Prostate gland (tissue), 2 donors: Measurements from ENCODE around the gene ABCA13. TPM values are rescaled to one million over a fixed set of nuclear protein-coding genes. Genes with fewer than 3 reads are reported as not detected.

Experiments used
- DNase-seq: peaks from one replicate; pipeline ENCODE4 v3.0.0-alpha.2; 2019; ENCODE audit warnings: low spot score
- H3K27ac ChIP-seq, 2 donors: fragments of 200-600 bp; sonication (generic); 2 replicates each; pipeline ENCODE4 v1.5.1; 2017 to 2019
- H3K27me3 ChIP-seq: fragments of 200-600 bp; sonication (generic); replicated peaks from 2 replicates; pipeline ENCODE4 v1.5.1; 2019; ENCODE audit not compliant: insufficient read depth
- H3K36me3 ChIP-seq, 2 donors: fragments of 200-600 bp; sonication (generic); 1 replicate in 1 of 2; 2 replicates in 1 of 2; pipeline versions ENCODE4 v1.5.1 to v1.8.1; 2017 to 2019
- H3K4me1 ChIP-seq: fragments of 200-600 bp; sonication (generic); replicated peaks from 2 replicates; pipeline ENCODE4 v1.5.1; 2019
- H3K4me3 ChIP-seq, 2 donors: fragments of 200-600 bp; sonication (generic); 2 replicates each; pipeline ENCODE4 v1.5.1; 2017 to 2019
- H3K9me3 ChIP-seq: fragments of 200-600 bp; sonication (generic); 2 replicates; pipeline ENCODE4 v1.5.1; 2017
- POLR2A ChIP-seq: fragments of 450-650 bp; IDR thresholded peaks from one replicate; pipeline ENCODE4 v1.6.1; 2016; ENCODE audit warnings: antibody characterized with exemption, mild to moderate bottlenecking
- POLR2AphosphoS5 ChIP-seq: sonication (generic); formaldehyde crosslinking; IDR thresholded peaks from one replicate; pipeline ENCODE4 v1.6.1; 2017; ENCODE audit warnings: antibody characterized with exemption
- WGBS: methylation state at CpG from one replicate; pipeline ENCODE4 v1.1.5; 2018; 5-methylcytosine and 5-hydroxymethylcytosine counted together
- intact Hi-C: fragments of 100-400 bp; cut with DNase I; formaldehyde crosslinking; loops from one replicate; pipeline ENCODE4 v1.14.2; 2022
- total RNA-seq, 2 donors: library from RNA; depleted of rRNA; stranded (reverse); fragments of >200 nt; gene quantifications; one replicate each; pipeline ENCODE4 v1.1.0, GENCODE V29; 2016
- TF ChIP-seq, protein P1 (sequence below), 4 experiments: fragments of 200-600 bp in 2 of 4; fragments of 450-650 bp in 2 of 4; sonication (generic) in 2 of 4; IDR thresholded peaks; 1 replicate in 3 of 4; 2 replicates in 1 of 4; pipeline ENCODE4 v1.5.1; 2016 to 2019; ENCODE audit warnings: antibody characterized with exemption in 4 of 4, mild to moderate bottlenecking in 2 of 4, moderate library complexity in 2 of 4

Gene ABCA13
- total RNA-seq, 2 donors from 2014 or later, result 0.14 to 3.5 TPM

DNA sequence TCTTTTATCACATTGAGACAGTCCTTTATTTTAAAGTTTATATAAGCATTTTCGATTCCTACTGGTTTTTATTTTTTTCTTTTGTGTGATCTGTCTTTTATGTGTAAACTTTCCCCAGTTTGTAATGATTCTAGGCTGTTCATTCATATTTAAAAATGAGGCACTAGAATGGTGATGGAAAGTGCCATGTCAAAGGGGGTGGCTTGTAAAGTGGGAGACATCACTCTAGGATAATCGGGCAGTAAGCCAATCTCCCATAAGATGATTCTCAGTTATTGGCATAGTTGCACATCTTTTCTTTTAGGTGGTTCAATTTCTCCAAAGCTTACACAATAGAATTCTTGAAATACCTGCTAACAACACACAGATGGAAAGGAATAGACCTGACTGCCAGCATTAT is 90.4 kb downstream of the ABCA13 start:
- Histone ChIP-seq H3K4me1 (no peaks in the 10 kb centered on the region), H3K4me3 (no peak overlapping the region), H3K27ac (no peak overlapping the region), H3K36me3 (no peaks in the 10 kb centered on the region), H3K9me3 (no peaks in the 10 kb centered on the region), H3K27me3 (no peaks in the 10 kb centered on the region)
- WGBS, result 75% methylated on average over 2 of the region's 2 CpGs
- TF ChIP-seq POLR2A (no peak), POLR2AphosphoS5 (no peak)
- TF ChIP-seq, protein P1, sequence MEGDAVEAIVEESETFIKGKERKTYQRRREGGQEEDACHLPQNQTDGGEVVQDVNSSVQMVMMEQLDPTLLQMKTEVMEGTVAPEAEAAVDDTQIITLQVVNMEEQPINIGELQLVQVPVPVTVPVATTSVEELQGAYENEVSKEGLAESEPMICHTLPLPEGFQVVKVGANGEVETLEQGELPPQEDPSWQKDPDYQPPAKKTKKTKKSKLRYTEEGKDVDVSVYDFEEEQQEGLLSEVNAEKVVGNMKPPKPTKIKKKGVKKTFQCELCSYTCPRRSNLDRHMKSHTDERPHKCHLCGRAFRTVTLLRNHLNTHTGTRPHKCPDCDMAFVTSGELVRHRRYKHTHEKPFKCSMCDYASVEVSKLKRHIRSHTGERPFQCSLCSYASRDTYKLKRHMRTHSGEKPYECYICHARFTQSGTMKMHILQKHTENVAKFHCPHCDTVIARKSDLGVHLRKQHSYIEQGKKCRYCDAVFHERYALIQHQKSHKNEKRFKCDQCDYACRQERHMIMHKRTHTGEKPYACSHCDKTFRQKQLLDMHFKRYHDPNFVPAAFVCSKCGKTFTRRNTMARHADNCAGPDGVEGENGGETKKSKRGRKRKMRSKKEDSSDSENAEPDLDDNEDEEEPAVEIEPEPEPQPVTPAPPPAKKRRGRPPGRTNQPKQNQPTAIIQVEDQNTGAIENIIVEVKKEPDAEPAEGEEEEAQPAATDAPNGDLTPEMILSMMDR (IDR thresholded peaks at IDR 0.05), result no peak
- DNase-seq, result no peak
- intact Hi-C loops, result no loop called here

DNA sequence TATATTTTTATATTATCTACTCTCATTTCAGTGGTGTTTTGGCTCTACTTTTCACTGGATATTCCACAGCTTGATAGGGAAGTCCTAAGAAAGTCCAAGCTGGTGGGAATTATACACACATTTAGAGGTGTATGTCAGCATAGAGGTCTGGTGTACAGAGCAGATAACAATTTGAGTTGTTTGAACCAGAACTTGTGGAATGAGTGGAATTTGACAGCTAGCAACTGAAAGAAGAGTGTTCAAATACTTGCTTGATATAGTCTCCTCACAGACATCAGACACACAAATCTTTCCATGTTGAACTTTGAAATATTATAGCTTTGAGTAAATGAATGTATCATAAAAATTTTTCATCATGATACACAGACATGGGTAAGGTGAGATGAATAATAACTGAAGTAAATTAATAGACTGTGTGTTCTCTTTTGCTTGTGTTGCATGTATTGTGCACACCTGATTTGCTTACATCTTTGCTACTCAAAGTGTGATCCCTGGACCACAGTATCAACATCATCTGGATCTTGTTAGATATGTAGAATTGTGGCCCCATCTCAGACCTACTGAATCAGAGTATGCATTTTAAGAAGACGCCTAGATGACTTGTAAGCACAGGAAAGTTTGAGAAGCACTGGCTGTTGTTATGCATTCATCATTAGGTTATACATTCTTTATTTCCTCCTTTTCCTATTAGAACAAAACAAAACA is 91.5 kb downstream of the ABCA13 start:
- Histone ChIP-seq H3K4me1 (no peaks in the 10 kb centered on the region), H3K9me3 (no peaks in the 10 kb centered on the region), H3K27ac (no peak overlapping the region), H3K4me3 (no peak overlapping the region), H3K36me3 (no peaks in the 10 kb centered on the region), H3K27me3 (no peaks in the 10 kb centered on the region)
- intact Hi-C loops, result no loop called here
- TF ChIP-seq, protein P1 (IDR thresholded peaks at IDR 0.05), result no peak
- no peak for TF ChIP-seq POLR2A
- no peak for TF ChIP-seq POLR2AphosphoS5
- 82% methylated on average over 1 of the region's 1 CpG for WGBS
- no peak for DNase-seq

DNA sequence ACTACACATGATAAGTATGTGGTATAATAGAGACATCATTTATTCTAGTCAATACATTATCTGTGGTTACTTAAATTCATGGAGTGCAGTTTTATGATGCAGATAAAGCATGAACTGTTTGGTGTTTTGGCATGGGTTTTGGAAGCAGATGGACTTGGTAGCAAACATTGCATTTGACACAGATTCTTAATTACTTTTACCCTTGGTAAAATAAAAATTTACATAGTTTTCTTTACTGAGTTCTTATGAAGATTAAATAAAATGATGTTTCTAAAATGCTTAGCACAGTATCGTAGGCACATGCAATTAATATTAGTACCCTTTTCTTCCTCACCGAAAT is 92.0 kb downstream of the ABCA13 start:
- Histone ChIP-seq H3K36me3 (no peaks in the 10 kb centered on the region), H3K4me1 (no peaks in the 10 kb centered on the region), H3K4me3 (no peak overlapping the region), H3K27ac (no peak overlapping the region), H3K27me3 (no peaks in the 10 kb centered on the region), H3K9me3 (no peaks in the 10 kb centered on the region)
- DNase-seq, result no peak
- TF ChIP-seq, protein P1 (IDR thresholded peaks at IDR 0.05), result no peak
- TF ChIP-seq POLR2AphosphoS5 (no peak), POLR2A (no peak)
- 97% methylated on average over 2 of the region's 2 CpGs for whole genome bisulfite sequencing
- intact Hi-C loops, result no loop called here

DNA sequence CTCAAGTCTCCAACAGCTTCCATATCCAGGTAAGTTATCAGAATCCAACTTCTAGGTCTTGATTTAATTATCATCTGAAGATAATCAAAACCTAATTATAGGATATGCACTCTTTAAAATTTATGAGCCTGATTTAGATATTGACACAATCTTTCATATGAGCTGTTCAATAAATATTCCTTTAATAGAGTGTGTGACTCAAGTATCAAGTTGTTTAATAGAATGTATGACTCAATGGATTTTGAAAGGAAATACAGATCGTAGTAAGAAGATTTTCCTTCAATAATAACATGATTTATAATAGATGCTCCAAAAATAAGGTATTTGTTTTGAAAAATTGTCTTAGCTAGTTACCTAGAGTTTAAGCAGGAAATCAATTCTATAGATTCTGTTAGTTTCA is 97.8 kb downstream of the ABCA13 start:
- Histone ChIP-seq H3K4me3 (no peak overlapping the region), H3K27ac (no peak overlapping the region), H3K4me1 (no peaks in the 10 kb centered on the region), H3K36me3 (no peaks in the 10 kb centered on the region), H3K9me3 (no peaks in the 10 kb centered on the region), H3K27me3 (no peaks in the 10 kb centered on the region)
- intact Hi-C loops, result no loop called here
- 79% methylated on average over 1 of the region's 1 CpG for WGBS
- DNase-seq, result no peak
- TF ChIP-seq POLR2AphosphoS5 (no peak), POLR2A (no peak)
- TF ChIP-seq, protein P1 (IDR thresholded peaks at IDR 0.05), result no peak

DNA sequence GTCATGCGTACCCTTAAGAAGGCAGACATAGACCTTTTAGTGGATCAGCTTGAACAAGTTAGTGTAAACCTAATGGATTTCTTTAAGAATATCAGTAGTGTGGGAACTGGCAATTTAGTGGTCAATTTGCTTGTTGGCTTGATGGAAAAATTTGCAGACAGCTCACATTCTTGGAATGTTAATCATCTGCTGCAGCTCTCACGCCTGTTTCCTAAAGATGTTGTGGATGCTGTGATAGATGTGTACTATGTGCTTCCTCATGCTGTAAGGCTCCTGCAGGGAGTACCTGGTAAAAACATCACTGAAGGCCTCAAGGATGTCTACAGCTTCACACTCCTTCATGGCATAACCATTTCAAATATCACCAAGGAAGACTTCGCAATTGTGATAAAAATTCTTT is 103.4 kb downstream of the ABCA13 start:
- intact Hi-C loops, result no loop called here
- Histone ChIP-seq H3K27ac (no peak overlapping the region), H3K4me3 (no peak overlapping the region), H3K27me3 (no peaks in the 10 kb centered on the region), H3K9me3 (no peaks in the 10 kb centered on the region), H3K36me3 (no peaks in the 10 kb centered on the region), H3K4me1 (no peaks in the 10 kb centered on the region)
- DNase-seq, result no peak
- TF ChIP-seq POLR2A (no peak), POLR2AphosphoS5 (no peak)
- TF ChIP-seq, protein P1 (IDR thresholded peaks at IDR 0.05), result no peak
- WGBS, result 80% methylated on average over 3 of the region's 3 CpGs
